AG04450 (cell line): Measurements from ENCODE around the gene NELFCD. TPM values are rescaled to one million over a fixed set of nuclear protein-coding genes. Genes with fewer than 3 reads are reported as not detected.

Experiments used
- CTCF ChIA-PET: fragments of 300-600, 350-600 bp; formaldehyde crosslinking; extraction: SDS; loops from one replicate; lab custom pipeline; 2022; ENCODE audit warnings: antibody characterized with exemption, inconsistent platforms; lab: Charles Lee
- POLR2A ChIA-PET: fragments of 350-600 bp; formaldehyde crosslinking; extraction: SDS; loops from one replicate; lab custom pipeline; 2021; ENCODE audit warnings: antibody characterized with exemption, inconsistent platforms; lab: Yijun Ruan, JAX
- DNase-seq: peaks from one replicate; pipeline ENCODE4 v3.0.0-alpha.2; 2011; ENCODE audit warnings: low read depth, low spot score
- H3K27ac ChIP-seq: one replicate; pipeline ENCODE4 v1.5.1; 2012; ENCODE audit warnings: low read depth, low read length, control low read depth
- H3K27me3 ChIP-seq: one replicate; pipeline ENCODE4 v1.6.0; 2012; ENCODE audit warnings: low read length; ENCODE audit not compliant: control insufficient read depth, insufficient read depth
- H3K4me3 ChIP-seq: 2 replicates; pipeline ENCODE4 v1.5.1; 2011; ENCODE audit warnings: mild to moderate bottlenecking, low read depth, low read length, control low read depth
- H3K9me3 ChIP-seq: 2 replicates; pipeline ENCODE4 v1.5.1; 2012; ENCODE audit warnings: low read length; ENCODE audit not compliant: control insufficient read depth, insufficient read depth
- CTCF ChIP-seq: IDR thresholded peaks from 2 replicates; pipeline ENCODE4 v1.5.1; 2011; ENCODE audit warnings: low read depth, low read length, control low read depth, inconsistent platforms
- polyA plus RNA-seq: library from polyadenylated mRNA; depleted of rRNA; stranded (reverse); fragments of >200 nt; gene quantifications from 2 replicates; pipeline ENCODE4 v1.2.3, GENCODE V29; 2011

NELFCD gene
- polyA plus RNA-seq, 1 experiment: 79.9 TPM

- Histone ChIP-seq H3K27me3 (no peaks in the 10 kb centered on the region), H3K27ac (no peak overlapping the region), H3K4me3 (no peak overlapping the region), H3K9me3 (no peaks in the 10 kb centered on the region; the same call in 1 of the 2 replicates)
- POLR2A ChIA-PET: no interaction called here
- CTCF ChIA-PET: no interaction called here
- no peak for TF ChIP-seq CTCF
- DNase-seq: no peak
Measured at GRCh38 chr20:59002388-59002787, 21.3 kb downstream of the NELFCD start.

- TF ChIP-seq CTCF: no peak
- Histone ChIP-seq H3K9me3 (no peaks in the 10 kb centered on the region; the same call in 1 of the 2 replicates), H3K27ac (no peak overlapping the region), H3K27me3 (no peaks in the 10 kb centered on the region), H3K4me3 (no peak overlapping the region)
- POLR2A ChIA-PET: interaction anchor here (1.0 kb wide), 1 partner anchor 29 kb away, joined by 4 read pairs; the partner anchor contains the start of gene ATP5F1E
- DNase-seq: no peak
- CTCF ChIA-PET: no interaction called here
Measured at GRCh38 chr20:59002874-59003399, 21.9 kb downstream of the NELFCD start.

DNA sequence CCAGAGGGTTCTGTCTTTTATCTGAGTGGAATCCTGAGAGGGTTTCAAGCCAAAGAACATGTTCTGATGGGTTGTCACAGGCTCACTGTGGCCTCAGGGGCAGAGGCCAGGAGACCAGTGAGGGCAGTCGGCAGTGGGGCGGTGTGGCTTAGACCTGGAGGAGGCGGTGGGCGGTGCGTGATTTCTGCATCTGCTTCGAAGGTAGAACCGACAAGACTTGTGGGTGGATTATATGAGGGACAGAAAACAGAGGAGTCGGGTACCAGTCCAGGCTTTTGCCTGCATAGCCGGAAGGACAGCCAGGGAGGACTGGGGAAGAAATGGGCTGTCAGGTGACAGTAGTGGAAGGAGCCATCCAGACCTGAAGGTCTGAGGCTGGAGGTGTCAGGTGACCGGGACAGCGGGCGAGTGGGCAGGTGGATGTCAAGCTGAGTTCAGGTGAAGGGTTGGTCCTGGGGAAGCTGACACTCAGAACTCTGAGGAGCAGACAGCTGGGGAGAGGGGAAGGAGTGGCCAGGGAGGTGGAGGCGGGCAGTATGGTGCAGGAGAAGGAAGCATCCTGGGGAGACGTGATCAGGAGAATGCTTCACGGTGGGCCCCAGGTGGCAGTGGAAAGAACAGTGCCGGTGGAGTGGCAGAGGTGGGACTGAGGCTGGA, 22.9 kb downstream of the NELFCD start:
- POLR2A ChIA-PET: interaction anchor here (1.0 kb wide), 1 partner anchor 28 kb away, joined by 4 read pairs; the partner anchor contains the start of gene ATP5F1E
- no peak for TF ChIP-seq CTCF
- H3K27ac ChIP-seq: no peak overlapping the region
- no peaks in the 10 kb centered on the region for H3K27me3 ChIP-seq
- CTCF ChIA-PET: no interaction called here
- H3K4me3 ChIP-seq: no peak overlapping the region
- DNase-seq: no peak
- no peaks in the 10 kb centered on the region; the same call in 1 of the 2 replicates for H3K9me3 ChIP-seq

DNA sequence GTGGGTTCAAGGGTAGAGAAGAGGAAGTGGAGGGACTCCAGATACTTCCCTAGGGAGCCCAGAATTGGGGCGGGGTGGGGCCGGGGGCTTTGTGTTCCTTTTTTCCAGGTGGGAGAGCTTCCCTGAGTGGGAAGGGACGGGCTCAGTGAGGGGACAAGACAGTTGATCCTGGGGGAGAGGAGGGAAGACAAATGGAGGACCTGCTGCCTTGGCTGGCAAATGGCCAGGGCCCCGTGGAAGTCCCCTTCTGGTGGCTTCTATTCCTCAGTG, 23.4 kb downstream of the NELFCD start:
- ChIA-PET CTCF (no interaction called here), POLR2A (no interaction called here)
- H3K9me3 ChIP-seq: no peaks in the 10 kb centered on the region; the same call in 1 of the 2 replicates
- H3K27me3 ChIP-seq: no peaks in the 10 kb centered on the region
- no peak for TF ChIP-seq CTCF
- H3K4me3 ChIP-seq: no peak overlapping the region
- DNase-seq: no peak
- H3K27ac ChIP-seq: no peak overlapping the region

DNA sequence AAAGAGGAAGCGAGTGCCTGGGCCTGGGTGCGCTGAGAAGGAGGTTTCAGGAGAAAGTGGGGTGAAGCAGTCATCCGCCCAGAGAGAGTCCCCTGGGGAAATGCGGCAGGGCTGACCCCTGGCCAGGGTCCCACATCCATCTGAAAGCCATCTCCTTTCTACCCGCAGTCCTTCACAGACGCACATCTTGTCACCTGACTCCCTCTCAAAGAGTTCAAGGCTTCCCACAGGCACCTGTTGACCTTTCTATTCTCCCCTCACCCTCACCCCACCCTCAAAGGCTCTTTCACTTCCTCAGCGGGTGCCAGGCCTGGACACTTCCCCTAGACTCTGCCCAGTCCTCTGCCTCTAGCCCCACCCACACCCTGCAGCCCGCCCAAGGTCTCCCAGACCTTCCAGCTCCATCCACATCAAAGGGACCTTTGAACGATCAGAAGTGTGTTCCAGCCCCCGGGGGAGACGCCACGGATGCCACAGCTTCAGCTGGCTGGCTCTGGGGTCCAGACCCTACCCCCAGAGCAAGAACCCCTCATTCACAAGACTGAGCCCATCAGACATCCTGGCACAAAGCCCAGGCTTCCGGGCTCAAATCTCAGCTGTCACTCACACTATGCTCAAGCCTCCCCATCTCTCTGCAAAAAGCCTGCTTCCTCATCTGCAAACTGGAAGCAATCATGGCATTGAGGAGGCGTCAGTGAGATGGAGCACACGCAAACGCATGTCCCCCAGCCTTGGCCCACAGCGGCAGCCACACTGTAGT, 23.9 kb downstream of the NELFCD start:
- CTCF ChIA-PET: no interaction called here

More for the DNA sequence above, 23.9 kb downstream of the NELFCD start:
- H3K27ac ChIP-seq: no peak overlapping the region
- POLR2A ChIA-PET: no interaction called here
- TF ChIP-seq CTCF: no peak
- no peaks in the 10 kb centered on the region; the same call in 1 of the 2 replicates for H3K9me3 ChIP-seq
- H3K4me3 ChIP-seq: peak overlapping the region; percentile 13; the same call in 1 of the 2 replicates
- no peak for DNase-seq
- H3K27me3 ChIP-seq: no peaks in the 10 kb centered on the region
